ENCODE measurements around the gene HMGN5.
A peak's percentile ranks its signal among the peaks of the same experiment; 100 is the strongest.

The HMGN5 gene, protein sequence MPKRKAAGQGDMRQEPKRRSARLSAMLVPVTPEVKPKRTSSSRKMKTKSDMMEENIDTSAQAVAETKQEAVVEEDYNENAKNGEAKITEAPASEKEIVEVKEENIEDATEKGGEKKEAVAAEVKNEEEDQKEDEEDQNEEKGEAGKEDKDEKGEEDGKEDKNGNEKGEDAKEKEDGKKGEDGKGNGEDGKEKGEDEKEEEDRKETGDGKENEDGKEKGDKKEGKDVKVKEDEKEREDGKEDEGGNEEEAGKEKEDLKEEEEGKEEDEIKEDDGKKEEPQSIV

GRCh38 chrX:81201671-81202455 is at the start of gene HMGN5, which contains the start of gene SH3BGRL:
Gene HMGN5, minus strand, starts transcription at chrX:81201913. Its CDS starts 80,364 bp downstream, at chrX:81121549.
Gene SH3BGRL, plus strand, starts transcription at chrX:81202102. Its CDS starts 99 bp downstream, at chrX:81202201.
- peak; percentile 35 for DNase-seq (ENCODE audit: low read depth)

DNA sequence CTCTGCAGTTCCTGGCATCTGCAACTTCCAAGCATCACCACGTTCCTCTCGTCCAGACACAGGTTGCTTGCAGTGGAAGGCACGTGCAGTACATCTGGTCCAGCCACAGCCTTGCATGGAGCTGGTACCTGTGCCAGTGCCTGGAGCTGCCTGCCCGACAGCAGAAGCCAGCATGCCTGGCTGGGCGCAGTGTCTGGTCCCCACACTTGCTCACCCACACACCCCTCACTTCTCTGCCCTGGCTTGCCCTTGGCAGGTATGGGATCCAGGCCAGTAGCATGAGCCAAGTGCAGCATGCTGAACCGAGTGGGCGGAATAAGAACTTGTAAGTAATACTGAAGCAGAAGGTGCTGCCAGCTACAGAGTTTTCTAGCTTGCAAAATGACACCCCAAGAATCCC is 40.0 kb upstream of the HMGN5 start:
- DNase-seq (ENCODE audit: low read depth): no peak

- DNase-seq (ENCODE audit: low read depth): no peak
Observed at GRCh38 chrX:81240701-81241331, 39.1 kb upstream of the HMGN5 start.

DNA sequence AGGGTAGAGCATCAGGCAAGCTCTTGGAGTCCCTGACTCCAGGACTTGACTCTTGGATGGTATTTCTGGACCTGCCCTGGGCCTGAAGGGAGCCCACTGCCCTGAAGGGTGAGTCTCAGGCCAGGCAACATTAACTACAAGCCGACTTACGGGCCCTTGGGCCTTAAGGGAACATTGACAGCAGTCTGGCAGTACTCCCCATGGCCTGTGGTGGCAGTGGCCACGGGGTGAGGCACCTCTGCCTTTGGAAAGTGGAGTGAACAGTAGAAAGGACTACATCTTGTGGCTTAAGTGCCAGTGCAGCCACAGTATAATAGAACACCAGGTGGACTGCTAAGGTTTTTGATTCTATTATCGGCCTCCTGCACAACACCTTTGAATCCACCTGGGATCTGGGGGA is 36.5 kb upstream of the HMGN5 start:
- no peak for DNase-seq (ENCODE audit: low read depth)

GRCh38 chrX:81237516-81237915 is 35.8 kb upstream of the HMGN5 start:
- DNase-seq (ENCODE audit: low read depth): no peak

GRCh38 chrX:81232218-81232617 is 30.5 kb upstream of the HMGN5 start:
- DNase-seq (ENCODE audit: low read depth): no peak

GRCh38 chrX:81231476-81231875 is 29.8 kb upstream of the HMGN5 start:
- DNase-seq (ENCODE audit: low read depth): no peak

- no peak for DNase-seq (ENCODE audit: low read depth)
Observed at GRCh38 chrX:81229901-81230300, 28.2 kb upstream of the HMGN5 start.

DNA sequence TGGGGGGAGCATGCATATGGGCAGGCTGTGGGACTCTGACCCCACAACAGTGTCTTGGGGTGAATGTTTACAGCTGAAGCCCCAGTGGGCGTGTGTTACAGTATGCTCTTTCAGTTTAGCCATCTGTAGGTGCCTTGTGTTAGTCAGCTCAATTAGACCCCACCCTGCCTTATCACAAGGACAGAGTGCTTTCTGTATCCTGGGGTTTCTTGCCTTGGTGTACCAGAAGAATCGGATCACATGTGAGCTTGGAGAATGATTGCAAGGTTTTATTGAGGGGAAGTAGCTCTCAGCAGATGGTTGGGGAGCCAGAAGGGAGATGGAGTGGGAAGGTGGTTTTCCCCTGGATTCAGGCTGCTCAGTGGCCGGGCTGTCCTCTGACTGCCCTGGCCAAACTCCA is 27.5 kb upstream of the HMGN5 start:
- no peak for DNase-seq (ENCODE audit: low read depth)

GRCh38 chrX:81215685-81216084 is 14.0 kb upstream of the HMGN5 start:
- no peak for DNase-seq (ENCODE audit: low read depth)

DNA sequence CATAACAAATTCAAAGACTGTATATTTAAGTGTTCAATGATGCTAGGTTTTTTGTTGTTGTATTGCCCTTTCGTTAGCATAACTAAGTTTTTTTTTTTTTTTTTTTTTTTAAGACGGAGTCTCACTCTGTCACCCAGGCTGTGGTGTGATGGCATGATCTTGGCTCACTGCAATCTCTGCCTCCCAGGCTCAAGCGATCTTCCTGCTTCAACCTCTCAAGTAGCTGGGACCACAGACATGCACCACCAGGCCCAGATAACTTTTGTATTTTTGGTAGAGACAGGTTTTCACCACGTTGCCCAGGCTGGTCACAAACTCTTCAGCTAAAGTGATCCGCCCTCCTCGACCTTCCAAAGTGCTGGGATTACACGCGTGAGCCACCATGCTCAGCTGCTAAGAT is 7.2 kb upstream of the HMGN5 start:
- DNase-seq (ENCODE audit: low read depth): no peak

- DNase-seq (ENCODE audit: low read depth): no peak
Observed at GRCh38 chrX:81206476-81206875, 4.8 kb upstream of the HMGN5 start.

DNA sequence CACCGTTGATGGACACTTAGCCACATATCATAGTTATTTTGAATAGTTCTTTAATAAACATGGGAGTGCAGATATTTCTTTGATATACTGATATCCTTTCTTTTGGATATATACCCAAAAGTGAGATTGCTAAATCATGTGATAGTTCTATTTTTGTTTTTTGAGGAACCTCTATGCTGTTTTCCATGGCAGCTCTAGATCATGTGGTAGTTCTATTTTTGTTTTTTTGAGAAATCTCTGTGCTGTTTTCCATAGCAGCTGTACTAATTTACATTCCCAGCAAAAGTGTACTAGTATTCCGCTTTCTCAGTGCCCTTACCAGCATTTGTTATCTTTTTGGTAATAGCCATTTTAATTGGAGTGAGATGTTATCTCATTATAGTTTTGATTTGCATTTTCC is 3.8 kb upstream of the HMGN5 start:
- DNase-seq (ENCODE audit: low read depth): no peak

GRCh38 chrX:81202943-81203342 is 1.2 kb upstream of the HMGN5 start:
- DNase-seq (ENCODE audit: low read depth): no peak

- DNase-seq (ENCODE audit: low read depth): no peak
Observed at GRCh38 chrX:81202456-81202819, 725 bp upstream of the HMGN5 start.

DNA sequence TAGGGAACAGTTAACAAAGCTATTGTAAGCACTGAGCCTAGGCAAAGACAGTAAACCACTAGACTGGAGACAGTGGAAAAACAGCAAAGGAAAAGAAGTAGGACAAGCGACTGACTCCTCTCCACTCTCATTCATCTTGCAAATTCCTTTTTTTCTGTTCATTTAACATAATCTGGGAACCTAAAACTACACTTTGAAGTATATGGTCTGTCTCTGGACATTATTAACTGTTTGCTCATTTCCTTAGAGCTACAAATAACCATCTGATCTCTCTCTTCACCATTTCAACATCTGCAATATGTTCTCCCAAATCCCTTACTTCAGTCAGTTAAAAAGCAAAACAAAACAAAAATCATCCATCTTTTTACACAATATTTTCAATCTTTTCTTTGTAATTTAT is 642 bp downstream of the HMGN5 start:
- no peak for DNase-seq (ENCODE audit: low read depth)

GRCh38 chrX:81195712-81196111 is 6.0 kb downstream of the HMGN5 start:
- DNase-seq (ENCODE audit: low read depth): peak; percentile 16

DNA sequence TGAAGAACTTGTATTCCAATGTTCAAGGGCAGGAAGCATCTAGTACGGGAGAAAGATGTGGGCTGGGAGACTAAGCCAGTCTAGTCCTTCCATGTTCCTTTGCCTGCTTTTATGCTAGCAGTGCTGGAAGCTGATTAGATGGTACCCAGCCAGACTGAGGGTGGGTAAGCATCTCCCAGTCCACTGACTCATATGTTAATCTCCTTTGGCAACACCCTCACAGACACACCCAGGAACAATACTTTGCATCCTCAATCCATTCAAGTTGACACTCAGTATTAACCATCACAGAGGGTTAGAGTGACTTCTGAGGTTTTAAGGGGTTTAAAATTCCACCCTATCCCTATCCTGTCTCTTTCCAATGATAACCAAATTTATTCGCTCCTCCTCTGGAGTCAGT is 6.5 kb downstream of the HMGN5 start:
- DNase-seq (ENCODE audit: low read depth): no peak

DNA sequence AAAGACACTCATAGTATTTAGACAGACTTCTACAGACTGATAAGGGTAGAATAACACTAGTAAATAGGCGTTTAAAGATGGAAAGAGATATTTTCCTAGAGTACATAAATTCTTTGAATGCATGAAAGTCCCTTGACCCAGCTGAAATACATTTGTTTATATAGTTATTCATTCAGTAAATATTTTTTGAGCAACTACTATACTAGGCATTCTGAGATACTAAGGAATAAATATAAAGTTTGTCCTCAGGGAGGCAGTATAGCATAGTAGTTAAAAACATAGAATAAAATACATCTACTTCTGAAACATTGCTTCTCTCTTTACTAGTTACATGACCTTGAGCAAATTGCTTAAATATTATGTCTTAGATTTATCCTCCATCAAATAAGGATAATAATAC is 27.4 kb downstream of the HMGN5 start:
- DNase-seq (ENCODE audit: low read depth): no peak

DNA sequence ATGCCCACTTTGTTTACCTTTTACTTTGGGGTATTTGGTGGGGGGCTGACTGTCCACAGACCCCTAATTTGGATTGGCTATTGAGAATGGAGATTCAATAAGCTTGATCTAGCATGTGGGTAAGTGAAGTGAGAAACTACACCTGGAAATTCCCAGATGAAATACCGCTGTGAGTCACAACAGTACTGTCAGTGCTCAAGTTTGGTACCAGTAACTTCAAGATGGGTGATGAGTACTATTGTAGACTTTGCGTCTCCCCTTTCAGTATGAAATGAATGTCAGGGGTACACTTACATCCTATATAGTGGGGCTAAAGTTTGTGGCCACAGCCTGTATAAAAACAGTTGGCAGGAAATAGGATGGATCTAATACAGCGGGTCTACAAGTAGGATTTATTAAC is 33.3 kb downstream of the HMGN5 start:
- DNase-seq (ENCODE audit: low read depth): no peak

GRCh38 chrX:81121513-81122363 is 80.0 kb downstream of the HMGN5 start:
- DNase-seq (ENCODE audit: low read depth): peak; percentile 70

DNA sequence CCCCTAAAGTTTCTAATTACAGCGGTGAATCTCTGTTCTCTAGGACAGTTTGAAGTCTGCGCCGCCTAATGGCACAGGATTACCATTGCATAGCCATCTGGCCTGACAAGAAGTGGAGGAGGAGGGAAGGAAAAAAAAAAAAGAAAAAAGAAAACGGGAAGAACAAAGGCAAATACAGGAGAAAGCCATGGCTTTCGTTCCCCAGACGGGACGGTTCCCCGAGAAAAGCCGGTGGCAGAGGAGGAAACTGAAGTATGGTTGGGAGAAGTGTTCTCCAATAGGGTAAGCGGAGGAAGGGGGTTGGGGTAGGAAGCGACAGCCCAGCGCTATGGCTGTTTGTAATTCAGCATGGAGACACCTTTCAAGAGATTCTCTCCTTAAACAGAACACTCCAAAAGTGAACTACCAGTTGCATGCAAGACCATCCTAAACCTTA is 80.8 kb downstream of the HMGN5 start:
- DNase-seq (ENCODE audit: low read depth): no peak
